Neutrophil (primary cell): ENCODE results near the gene AGAP1.

Source experiments
- H3K27ac ChIP-seq: fragments of 200-600 bp; sonication (generic); 2 replicates; pipeline ENCODE4 v1.5.1; 2016; ENCODE audit warnings: mild to moderate bottlenecking, moderate library complexity
- H3K27me3 ChIP-seq: fragments of 200-600 bp; sonication (generic); 2 replicates; pipeline ENCODE4 v1.6.0; 2016; ENCODE audit warnings: mild to moderate bottlenecking
- H3K36me3 ChIP-seq: fragments of 200-600 bp; sonication (generic); 2 replicates; pipeline ENCODE4 v1.5.1; 2017
- H3K4me1 ChIP-seq, 2 experiments: fragments of 200-600 bp in 1 of 2; sonication (generic) in 1 of 2; 1 replicate in 1 of 2; 2 replicates in 1 of 2; pipeline versions ENCODE4 v1.5.1 to v1.6.1; 2013 to 2016; ENCODE audit warnings: low read depth in 1 of 2, low read length in 1 of 2, mild to moderate bottlenecking in 1 of 2, moderate library complexity in 1 of 2; ENCODE audit not compliant: control insufficient read depth in 1 of 2, insufficient read depth in 1 of 2
- H3K4me3 ChIP-seq, 2 experiments: fragments of 200-600 bp in 1 of 2; sonication (generic) in 1 of 2; 1 replicate in 1 of 2; 2 replicates in 1 of 2; pipeline ENCODE4 v1.5.1; 2013 to 2016; ENCODE audit warnings: low read depth in 1 of 2, low read length in 1 of 2, mild to moderate bottlenecking in 1 of 2, moderate library complexity in 1 of 2
- H3K9me3 ChIP-seq: fragments of 200-600 bp; sonication (generic); 2 replicates; pipeline ENCODE4 v1.5.1; 2016
- CTCF ChIP-seq: fragments of 200-600 bp; sonication (generic); IDR thresholded peaks from 2 replicates; pipeline ENCODE4 v1.5.1; 2016; ENCODE audit warnings: antibody characterized with exemption

The AGAP1 gene

DNA sequence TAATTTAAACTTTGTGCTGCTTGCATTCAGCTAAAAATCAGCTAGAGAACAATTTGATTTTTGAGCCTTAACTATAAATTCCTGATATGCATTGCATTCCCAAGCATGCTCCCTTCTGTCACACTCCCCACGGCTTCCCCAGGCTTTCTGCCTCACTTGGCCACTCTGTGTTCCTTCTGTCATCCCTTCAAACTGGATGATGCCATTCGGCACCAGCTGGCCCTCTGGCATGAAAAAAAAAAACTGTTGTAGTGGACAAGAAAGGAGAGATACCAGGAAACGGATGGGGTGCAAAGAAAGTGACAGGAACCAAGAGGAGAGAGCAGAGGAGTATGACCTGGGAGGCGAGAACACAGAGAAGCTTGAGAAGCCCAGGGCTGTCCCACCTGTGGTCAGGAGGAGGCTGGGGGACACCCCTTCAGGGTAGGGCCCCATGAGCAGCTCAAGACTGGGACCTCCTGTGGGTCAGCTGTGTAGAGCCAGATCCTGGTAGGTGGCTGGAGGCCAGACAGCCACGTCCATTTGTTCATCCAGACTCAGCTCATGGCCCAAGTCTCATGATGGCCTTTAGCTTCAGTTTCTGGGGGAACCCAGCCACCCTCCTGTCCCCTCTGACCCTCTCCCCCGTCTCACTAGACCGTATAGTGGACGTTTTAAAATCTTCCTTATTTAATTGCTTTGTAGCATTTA is 462.6 kb downstream of the AGAP1 start:
- H3K27me3 ChIP-seq, result peaks cover 5% of the 10 kb centered on the region
- TF ChIP-seq CTCF, result no peak

GRCh38 chr2:235957251-235957650 is 463.4 kb downstream of the AGAP1 start:
- no peaks in the 10 kb centered on the region for H3K27me3 ChIP-seq
- H3K27ac ChIP-seq, result no peak overlapping the region
- H3K4me1 ChIP-seq, result no peaks in the 10 kb centered on the region
- H3K9me3 ChIP-seq, result no peaks in the 10 kb centered on the region
- TF ChIP-seq CTCF, result no peak
- H3K4me3 ChIP-seq, result no peak overlapping the region
- H3K36me3 ChIP-seq, result no peaks in the 10 kb centered on the region

More for the DNA sequence above, 462.6 kb downstream of the AGAP1 start:
- Histone ChIP-seq H3K4me3 (no peak overlapping the region), H3K4me1 (no peaks in the 10 kb centered on the region), H3K9me3 (no peaks in the 10 kb centered on the region), H3K36me3 (no peaks in the 10 kb centered on the region), H3K27ac (no peak overlapping the region)

DNA sequence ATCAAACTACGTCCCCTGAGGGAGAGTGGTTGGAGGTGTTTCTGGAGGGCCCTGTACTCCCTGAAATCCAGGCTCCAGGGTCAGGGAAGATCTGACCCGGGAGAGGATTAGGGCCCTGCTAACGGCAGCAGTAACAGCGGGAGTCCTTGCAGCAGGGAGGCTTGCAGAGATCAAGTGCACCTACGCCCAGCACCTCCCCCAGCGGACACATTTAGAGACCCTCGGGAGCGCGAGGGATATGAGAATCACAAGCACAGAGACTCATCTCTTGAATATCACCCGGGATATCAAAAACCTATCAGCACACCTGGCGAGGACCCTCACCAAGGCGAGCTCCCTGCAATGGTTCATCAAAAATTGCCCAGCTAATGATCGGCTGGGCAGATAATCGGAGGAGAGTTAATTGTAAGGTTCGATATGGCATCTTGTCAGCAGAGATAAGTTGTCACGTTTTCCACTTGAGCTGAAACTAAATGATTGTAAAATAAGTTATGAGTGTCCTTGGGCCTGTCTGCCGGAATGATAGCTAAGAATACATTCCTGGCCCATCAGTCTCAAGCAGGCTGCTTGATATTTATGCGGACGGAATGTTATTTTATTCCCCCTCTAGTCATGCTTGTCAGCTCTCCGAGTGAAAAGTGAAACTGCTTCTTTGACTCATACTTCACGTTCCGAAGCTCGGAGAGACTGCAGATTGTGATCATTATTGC is 464.5 kb downstream of the AGAP1 start:
- no peak for TF ChIP-seq CTCF

GRCh38 chr2:235958931-235959410 is 465.1 kb downstream of the AGAP1 start:
- H3K4me3 ChIP-seq, result no peak overlapping the region
- no peaks in the 10 kb centered on the region for H3K9me3 ChIP-seq
- no peaks in the 10 kb centered on the region for H3K4me1 ChIP-seq
- H3K27ac ChIP-seq, result no peak overlapping the region
- H3K36me3 ChIP-seq, result no peaks in the 10 kb centered on the region
- no peak for TF ChIP-seq CTCF
- no peaks in the 10 kb centered on the region for H3K27me3 ChIP-seq

More for the DNA sequence above, 464.5 kb downstream of the AGAP1 start:
- Histone ChIP-seq H3K9me3 (no peaks in the 10 kb centered on the region), H3K36me3 (no peaks in the 10 kb centered on the region), H3K27ac (no peak overlapping the region), H3K27me3 (no peaks in the 10 kb centered on the region), H3K4me1 (no peaks in the 10 kb centered on the region), H3K4me3 (no peak overlapping the region)

- TF ChIP-seq CTCF, result no peak
- H3K27ac ChIP-seq, result no peak overlapping the region
- H3K4me3 ChIP-seq, result no peak overlapping the region
- no peaks in the 10 kb centered on the region for H3K27me3 ChIP-seq
- no peaks in the 10 kb centered on the region for H3K9me3 ChIP-seq
- H3K4me1 ChIP-seq, result no peaks in the 10 kb centered on the region
- no peaks in the 10 kb centered on the region for H3K36me3 ChIP-seq
Measured at GRCh38 chr2:235960011-235960715, 466.3 kb downstream of the AGAP1 start.
